WTC11 (cell line): ENCODE data around the gene DAD1. TPM values are rescaled to one million over a fixed set of nuclear protein-coding genes. Genes with fewer than 3 reads are reported as not detected.

Experiments
- ATAC-seq: fragments of 200-7000 bp; cut with Tn5 transposase; 2 replicates; pipeline ENCODE4 v1.10.0; 2021; ENCODE audit warnings: mild to moderate bottlenecking, moderate library complexity
- CTCF ChIA-PET: fragments of 300-600 bp; sonication (Branson Sonifier 250); formaldehyde crosslinking; loops from one replicate; lab custom pipeline; 2021; ENCODE audit warnings: antibody characterized with exemption; lab: Charles Lee
- POLR2A ChIA-PET: fragments of 350-600 bp; sonication (Branson Sonifier 250); formaldehyde crosslinking; loops from one replicate; lab custom pipeline; 2021; ENCODE audit warnings: antibody characterized with exemption; lab: Charles Lee
- DNase-seq: peaks from one replicate; pipeline ENCODE4 v3.0.0; 2021; ENCODE audit warnings: low spot score
- H3K27ac Mint-ChIP-seq: 2 replicates; pipeline ENCODE4 v1.8.0; 2021; ENCODE audit warnings: mixed read lengths
- H3K27me3 Mint-ChIP-seq: 2 replicates; pipeline ENCODE4 v1.8.0; 2021; ENCODE audit warnings: low read depth, mild to moderate bottlenecking, moderate library complexity, mixed read lengths
- H3K36me3 Mint-ChIP-seq: 2 replicates; pipeline ENCODE4 v1.8.0; 2021; ENCODE audit warnings: mixed read lengths
- H3K4me1 Mint-ChIP-seq: 2 replicates; pipeline ENCODE4 v1.8.0; 2022; ENCODE audit warnings: mixed read lengths
- H3K4me3 Mint-ChIP-seq: 2 replicates; pipeline ENCODE4 v1.8.0; 2021; ENCODE audit warnings: mild to moderate bottlenecking, moderate library complexity, mixed read lengths
- H3K9me3 Mint-ChIP-seq: 2 replicates; pipeline ENCODE4 v1.8.0; 2021; ENCODE audit warnings: mixed read lengths
- AFF4 ChIP-seq: sonication (generic); formaldehyde crosslinking; IDR thresholded peaks from 2 replicates; pipeline ENCODE4 v1.8.1; 2023; ENCODE audit warnings: mild to moderate bottlenecking, missing genetic modification reagents, borderline replicate concordance
- AR ChIP-seq: fragments of 250-450 bp; sonication (Bioruptor Pico); IDR thresholded peaks from 2 replicates; pipeline ENCODE4 v1.9.0; 2021; ENCODE audit warnings: mild to moderate bottlenecking
- ARID4B ChIP-seq: sonication (generic); formaldehyde crosslinking; IDR thresholded peaks from 2 replicates; pipeline ENCODE4 v1.8.0; 2023; ENCODE audit warnings: missing genetic modification reagents, mild to moderate bottlenecking, borderline replicate concordance
- ATF3 ChIP-seq: sonication (generic); formaldehyde crosslinking; conservative IDR thresholded peaks from 2 replicates; pipeline ENCODE4 v1.8.1; 2022; ENCODE audit warnings: mild to moderate bottlenecking, missing genetic modification reagents
- CREB1 ChIP-seq: sonication (generic); formaldehyde crosslinking; IDR thresholded peaks from 2 replicates; pipeline ENCODE4 v1.8.0; 2023; ENCODE audit warnings: mild to moderate bottlenecking, missing genetic modification reagents
- E2F1 ChIP-seq: sonication (generic); formaldehyde crosslinking; IDR thresholded peaks from 2 replicates; pipeline ENCODE4 v1.8.0; 2022; ENCODE audit warnings: mild to moderate bottlenecking, missing genetic modification reagents
- E2F4 ChIP-seq: sonication (generic); formaldehyde crosslinking; IDR thresholded peaks from 2 replicates; pipeline ENCODE4 v1.8.1; 2022; ENCODE audit warnings: low read depth, mild to moderate bottlenecking, moderate library complexity, missing genetic modification reagents, borderline replicate concordance
- FOXJ3 ChIP-seq: sonication (generic); formaldehyde crosslinking; IDR thresholded peaks from 2 replicates; pipeline ENCODE4 v1.9.0; 2021; ENCODE audit warnings: missing genetic modification reagents, mild to moderate bottlenecking, borderline replicate concordance
- IRF2 ChIP-seq: sonication (generic); formaldehyde crosslinking; IDR thresholded peaks from 2 replicates; pipeline ENCODE4 v1.8.0; 2022; ENCODE audit warnings: low read depth, missing genetic modification reagents, borderline replicate concordance
- JAZF1 ChIP-seq: fragments of 250-450 bp; sonication (Bioruptor Pico); IDR thresholded peaks from 2 replicates; pipeline ENCODE4 v1.9.0; 2021; ENCODE audit warnings: moderate library complexity, mild to moderate bottlenecking, inconsistent platforms
- MXD4 ChIP-seq: fragments of 250-450 bp; sonication (Bioruptor Pico); IDR thresholded peaks from 2 replicates; pipeline ENCODE4 v1.8.0; 2021; ENCODE audit warnings: mild to moderate bottlenecking, moderate library complexity, borderline replicate concordance
- NR1H2 ChIP-seq: sonication (generic); formaldehyde crosslinking; IDR thresholded peaks from 2 replicates; pipeline ENCODE4 v1.9.0; 2021; ENCODE audit warnings: mild to moderate bottlenecking, moderate library complexity, missing genetic modification reagents
- NR2C2 ChIP-seq: sonication (generic); formaldehyde crosslinking; IDR thresholded peaks from 2 replicates; pipeline ENCODE4 v1.8.0; 2022; ENCODE audit warnings: mild to moderate bottlenecking, missing genetic modification reagents
- SOX15 ChIP-seq: fragments of 250-450 bp; sonication (Bioruptor Pico); IDR thresholded peaks from 2 replicates; pipeline ENCODE4 v1.9.0; 2021; ENCODE audit warnings: mild to moderate bottlenecking
- USF1 ChIP-seq: sonication (generic); formaldehyde crosslinking; IDR thresholded peaks from 2 replicates; pipeline ENCODE4 v1.8.0; 2022; ENCODE audit warnings: mild to moderate bottlenecking, missing genetic modification reagents
- ZNF138 ChIP-seq: sonication (generic); formaldehyde crosslinking; conservative IDR thresholded peaks from 2 replicates; pipeline ENCODE4 v1.8.1; 2022; ENCODE audit warnings: mild to moderate bottlenecking, moderate library complexity, missing genetic modification reagents
- total RNA-seq: library from RNA; stranded (reverse); gene quantifications from 3 replicates; pipeline ENCODE4 v1.2.3, GENCODE V29; 2021

The DAD1 gene
- total RNA-seq, 1 experiment from 2014 or later = 125 TPM

- TF ChIP-seq ARID4B (CRISPR knock-in tag) = no peak
- TF ChIP-seq NR1H2 (CRISPR knock-in tag) = no peak
Observed at GRCh38 chr14:22614240-22614799, 25.3 kb upstream of the DAD1 start (continued).

GRCh38 chr14:22613736-22614239, 24.8 kb upstream of the DAD1 start:
- Mint-ChIP-seq H3K4me1 (peaks cover 11% of the 10 kb centered on the region), H3K9me3 (no peaks in the 10 kb centered on the region), H3K4me3 (no peak overlapping the region), H3K27me3 (peaks cover 4% of the 10 kb centered on the region), H3K27ac (0 out of 2 replicates have a peak overlapping the region, but pooled peaks have one; percentile 37), H3K36me3 (peaks cover 18% of the 10 kb centered on the region)
- TF ChIP-seq SOX15 (CRISPR knock-in tag) (no peak), FOXJ3 (CRISPR knock-in tag) (no peak), CREB1 (CRISPR knock-in tag) (no peak), JAZF1 (CRISPR knock-in tag) (no peak), NR2C2 (CRISPR knock-in tag) (no peak)
- POLR2A ChIA-PET = interaction anchor here (0.8 to 1.7 kb wide), 2 partner anchors 9 to 16 kb away, joined by 3 to 10 read pairs; partner anchors contain the start of gene ABHD4
- DNase-seq (no peak), ATAC-seq (peak; percentile 46)
- CTCF ChIA-PET = interaction anchor here (1.0 to 2.8 kb wide), 7 partner anchors 20 to 286 kb away, joined by 3 to 22 read pairs (median 4); partner anchors contain the start of gene DAD1

- no peak for DNase-seq
- H3K27me3 Mint-ChIP-seq = peaks cover 3% of the 10 kb centered on the region; the same call in 1 of the 2 replicates
- peaks cover 11% of the 10 kb centered on the region for H3K4me1 Mint-ChIP-seq
- ATAC-seq = peak; percentile 52
- ChIA-PET POLR2A (interaction anchor here (0.8 to 1.7 kb wide), 2 partner anchors 8 to 15 kb away, joined by 3 to 10 read pairs; partner anchors contain the start of gene ABHD4), CTCF (interaction anchor here (0.6 to 2.8 kb wide), 10 partner anchors 11 to 287 kb away, joined by 3 to 22 read pairs (median 3); partner anchors contain the start of gene DAD1)
- no peaks in the 10 kb centered on the region for H3K9me3 Mint-ChIP-seq
- peaks cover 21% of the 10 kb centered on the region for H3K36me3 Mint-ChIP-seq
- H3K4me3 Mint-ChIP-seq = no peak overlapping the region
- H3K27ac Mint-ChIP-seq = peak overlapping the region; percentile 91
- no peak for TF ChIP-seq ZNF138 (CRISPR knock-in tag)
- no peak for TF ChIP-seq AFF4 (CRISPR knock-in tag)
- no peak for TF ChIP-seq AR (CRISPR knock-in tag)
- no peak for TF ChIP-seq IRF2
- no peak for TF ChIP-seq E2F4
- TF ChIP-seq ATF3 = no peak
- TF ChIP-seq USF1 = no peak
- no peak for TF ChIP-seq MXD4 (CRISPR knock-in tag)
- TF ChIP-seq E2F1 (CRISPR knock-in tag) = no peak
Observed at GRCh38 chr14:22613106-22613695, 24.2 kb upstream of the DAD1 start.
